Panc1 (cell line): ENCODE results near the gene PRR23A. TPM values are rescaled to one million over a fixed set of nuclear protein-coding genes. Genes with fewer than 3 reads are reported as not detected.

Experiments used
- ATAC-seq: fragments of 200-7000 bp; cut with Tn5 transposase; 2 replicates; pipeline ENCODE4 v1.9.1; 2020; ENCODE audit warnings: mild to moderate bottlenecking, moderate library complexity
- BruUV-seq: library from RNA; stranded (reverse); fragments of 400-500 nt; replicated peaks from 2 replicates; lab custom pipeline; 2021; lab: Mats Ljungman, UMichigan
- CTCF ChIA-PET: fragments of 300-600 bp; sonication (Branson Sonifier 250); formaldehyde crosslinking; loops from one replicate; lab custom pipeline; 2022; ENCODE audit warnings: antibody characterized with exemption; lab: Charles Lee
- POLR2A ChIA-PET: fragments of 300-600 bp; sonication (Branson Sonifier 250); formaldehyde crosslinking; loops from one replicate; lab custom pipeline; 2022; ENCODE audit warnings: antibody characterized with exemption; lab: Charles Lee
- DNase-seq: peaks from one replicate; pipeline ENCODE4 v3.0.0-alpha.2; 2010; ENCODE audit warnings: low read depth, low spot score
- H3K27ac ChIP-seq: 2 replicates; pipeline ENCODE4 v1.5.1; 2011; ENCODE audit warnings: mild to moderate bottlenecking, low read length, inconsistent platforms
- H3K27me3 ChIP-seq: fragments of 200-500 bp; sonication (Bioruptor generic); 2 replicates; pipeline ENCODE4 v1.6.0; 2014; ENCODE audit warnings: low read length, inconsistent platforms; ENCODE audit not compliant: control insufficient read depth, insufficient read depth
- H3K36me3 ChIP-seq: fragments of 200-500 bp; sonication (Bioruptor generic); 2 replicates; pipeline ENCODE4 v1.5.1; 2014; ENCODE audit warnings: inconsistent platforms, mild to moderate bottlenecking, low read length, moderate library complexity; ENCODE audit not compliant: control insufficient read depth, insufficient read depth
- H3K4me1 ChIP-seq: 2 replicates; pipeline ENCODE4 v1.5.1; 2011; ENCODE audit warnings: inconsistent platforms, mild to moderate bottlenecking, low read length, moderate library complexity; ENCODE audit not compliant: control insufficient read depth, insufficient read depth
- H3K4me3 ChIP-seq, 2 experiments: 2 replicates each; pipeline ENCODE4 v1.5.1; 2011 to 2012; ENCODE audit warnings: low read depth in 2 of 2, low read length in 2 of 2, mild to moderate bottlenecking in 2 of 2, inconsistent platforms in 1 of 2, moderate library complexity in 1 of 2
- H3K9me3 ChIP-seq: fragments of 200-500 bp; sonication (Bioruptor generic); 2 replicates; pipeline ENCODE4 v1.5.1; 2014; ENCODE audit warnings: low read depth, mild to moderate bottlenecking, inconsistent platforms, low read length, moderate library complexity; ENCODE audit not compliant: control insufficient read depth, insufficient read depth
- POLR2AphosphoS5 ChIP-seq: IDR thresholded peaks from 2 replicates; pipeline ENCODE4 v1.6.1; 2012; ENCODE audit warnings: mild to moderate bottlenecking, low read depth, low read length, moderate library complexity
- SIN3A ChIP-seq: IDR thresholded peaks from 2 replicates; pipeline ENCODE4 v1.6.1; 2012; ENCODE audit warnings: low read depth, mild to moderate bottlenecking, low read length, moderate library complexity, borderline replicate concordance; ENCODE audit not compliant: insufficient read depth
- TCF7L2 ChIP-seq: IDR thresholded peaks from 2 replicates; pipeline ENCODE4 v1.6.1; 2011; ENCODE audit warnings: mild to moderate bottlenecking, low read depth, low read length, inconsistent platforms
- in situ Hi-C: cut with HindIII; loops from 2 replicates; pipeline ENCODE4 v1.10.0; 2016; ENCODE audit warnings: low sequenced_read_pairs, low pct_unique_long_range_greater_than_20kb
- intact Hi-C: fragments of 100-400 bp; cut with micrococcal nuclease; formaldehyde crosslinking; loops from one replicate; pipeline ENCODE4 v1.10.0; 2022; ENCODE audit not compliant: unreplicated experiment
- total RNA-seq: library from RNA; stranded (reverse); gene quantifications from one replicate; pipeline ENCODE4 v1.2.1, GENCODE V29; 2021; ENCODE audit not compliant: unreplicated experiment
- TF ChIP-seq, protein P1 (sequence below), 2 experiments: IDR thresholded peaks; 2 replicates each; pipeline ENCODE4 v1.6.1; 2011 to 2012; ENCODE audit warnings: low read depth in 2 of 2, control low read depth in 1 of 2, low read length in 1 of 2, mild to moderate bottlenecking in 1 of 2, moderate library complexity in 1 of 2; ENCODE audit not compliant: insufficient read depth in 1 of 2
- TF ChIP-seq, protein P2 (sequence below): fragments of 450-650 bp; IDR thresholded peaks from 2 replicates; pipeline ENCODE4 v1.5.1; 2017; ENCODE audit warnings: mild to moderate bottlenecking

Gene PRR23A
- total RNA-seq, 1 experiment from 2014 or later, result not detected

DNA sequence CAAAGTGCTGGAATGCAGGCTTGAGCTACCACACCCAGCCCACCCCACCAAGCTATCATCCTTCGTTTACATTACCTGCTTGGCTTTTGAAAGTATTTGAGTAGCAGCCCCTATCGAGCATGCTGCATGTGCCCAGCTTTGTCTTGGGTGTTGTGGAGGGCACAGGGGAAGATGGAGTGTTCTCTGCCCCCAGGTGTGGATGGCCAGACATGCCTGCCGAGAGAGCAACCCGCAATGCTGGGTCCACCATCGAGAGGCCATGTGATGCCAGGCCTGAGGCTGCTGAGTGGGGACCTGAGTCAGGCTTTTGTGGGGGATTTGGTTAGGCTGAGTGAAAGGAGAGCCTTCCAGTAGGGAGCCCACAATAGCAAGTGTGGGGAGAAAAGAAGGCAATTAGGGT, 33.1 kb downstream of the PRR23A start:
- Histone ChIP-seq H3K36me3 (no peaks in the 10 kb centered on the region), H3K4me3 (no peak overlapping the region), H3K9me3 (no peaks in the 10 kb centered on the region), H3K27ac (no peak overlapping the region), H3K27me3 (no peaks in the 10 kb centered on the region), H3K4me1 (no peaks in the 10 kb centered on the region)
- TF ChIP-seq TCF7L2 (no peak), SIN3A (no peak), POLR2AphosphoS5 (no peak)
- TF ChIP-seq, protein P1, sequence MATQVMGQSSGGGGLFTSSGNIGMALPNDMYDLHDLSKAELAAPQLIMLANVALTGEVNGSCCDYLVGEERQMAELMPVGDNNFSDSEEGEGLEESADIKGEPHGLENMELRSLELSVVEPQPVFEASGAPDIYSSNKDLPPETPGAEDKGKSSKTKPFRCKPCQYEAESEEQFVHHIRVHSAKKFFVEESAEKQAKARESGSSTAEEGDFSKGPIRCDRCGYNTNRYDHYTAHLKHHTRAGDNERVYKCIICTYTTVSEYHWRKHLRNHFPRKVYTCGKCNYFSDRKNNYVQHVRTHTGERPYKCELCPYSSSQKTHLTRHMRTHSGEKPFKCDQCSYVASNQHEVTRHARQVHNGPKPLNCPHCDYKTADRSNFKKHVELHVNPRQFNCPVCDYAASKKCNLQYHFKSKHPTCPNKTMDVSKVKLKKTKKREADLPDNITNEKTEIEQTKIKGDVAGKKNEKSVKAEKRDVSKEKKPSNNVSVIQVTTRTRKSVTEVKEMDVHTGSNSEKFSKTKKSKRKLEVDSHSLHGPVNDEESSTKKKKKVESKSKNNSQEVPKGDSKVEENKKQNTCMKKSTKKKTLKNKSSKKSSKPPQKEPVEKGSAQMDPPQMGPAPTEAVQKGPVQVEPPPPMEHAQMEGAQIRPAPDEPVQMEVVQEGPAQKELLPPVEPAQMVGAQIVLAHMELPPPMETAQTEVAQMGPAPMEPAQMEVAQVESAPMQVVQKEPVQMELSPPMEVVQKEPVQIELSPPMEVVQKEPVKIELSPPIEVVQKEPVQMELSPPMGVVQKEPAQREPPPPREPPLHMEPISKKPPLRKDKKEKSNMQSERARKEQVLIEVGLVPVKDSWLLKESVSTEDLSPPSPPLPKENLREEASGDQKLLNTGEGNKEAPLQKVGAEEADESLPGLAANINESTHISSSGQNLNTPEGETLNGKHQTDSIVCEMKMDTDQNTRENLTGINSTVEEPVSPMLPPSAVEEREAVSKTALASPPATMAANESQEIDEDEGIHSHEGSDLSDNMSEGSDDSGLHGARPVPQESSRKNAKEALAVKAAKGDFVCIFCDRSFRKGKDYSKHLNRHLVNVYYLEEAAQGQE (IDR thresholded peaks at IDR 0.05; ENCODE audit: insufficient read depth in 1 of 2, low read depth in 2 of 2, low read length in 1 of 2), result no peak
- TF ChIP-seq, protein P2, sequence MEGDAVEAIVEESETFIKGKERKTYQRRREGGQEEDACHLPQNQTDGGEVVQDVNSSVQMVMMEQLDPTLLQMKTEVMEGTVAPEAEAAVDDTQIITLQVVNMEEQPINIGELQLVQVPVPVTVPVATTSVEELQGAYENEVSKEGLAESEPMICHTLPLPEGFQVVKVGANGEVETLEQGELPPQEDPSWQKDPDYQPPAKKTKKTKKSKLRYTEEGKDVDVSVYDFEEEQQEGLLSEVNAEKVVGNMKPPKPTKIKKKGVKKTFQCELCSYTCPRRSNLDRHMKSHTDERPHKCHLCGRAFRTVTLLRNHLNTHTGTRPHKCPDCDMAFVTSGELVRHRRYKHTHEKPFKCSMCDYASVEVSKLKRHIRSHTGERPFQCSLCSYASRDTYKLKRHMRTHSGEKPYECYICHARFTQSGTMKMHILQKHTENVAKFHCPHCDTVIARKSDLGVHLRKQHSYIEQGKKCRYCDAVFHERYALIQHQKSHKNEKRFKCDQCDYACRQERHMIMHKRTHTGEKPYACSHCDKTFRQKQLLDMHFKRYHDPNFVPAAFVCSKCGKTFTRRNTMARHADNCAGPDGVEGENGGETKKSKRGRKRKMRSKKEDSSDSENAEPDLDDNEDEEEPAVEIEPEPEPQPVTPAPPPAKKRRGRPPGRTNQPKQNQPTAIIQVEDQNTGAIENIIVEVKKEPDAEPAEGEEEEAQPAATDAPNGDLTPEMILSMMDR, result no peak
- CTCF ChIA-PET, result interaction anchor here (1.2 kb wide), 1 partner anchor 49 kb away, joined by 6 read pairs; no protein-coding TSS in a partner anchor
- no peak for DNase-seq
- ATAC-seq, result no peak
- BruUV-seq, result no TSS peak
- POLR2A ChIA-PET, result no interaction called here
- intact Hi-C loops, result no loop called here
- in situ Hi-C loops, result no loop called here

DNA sequence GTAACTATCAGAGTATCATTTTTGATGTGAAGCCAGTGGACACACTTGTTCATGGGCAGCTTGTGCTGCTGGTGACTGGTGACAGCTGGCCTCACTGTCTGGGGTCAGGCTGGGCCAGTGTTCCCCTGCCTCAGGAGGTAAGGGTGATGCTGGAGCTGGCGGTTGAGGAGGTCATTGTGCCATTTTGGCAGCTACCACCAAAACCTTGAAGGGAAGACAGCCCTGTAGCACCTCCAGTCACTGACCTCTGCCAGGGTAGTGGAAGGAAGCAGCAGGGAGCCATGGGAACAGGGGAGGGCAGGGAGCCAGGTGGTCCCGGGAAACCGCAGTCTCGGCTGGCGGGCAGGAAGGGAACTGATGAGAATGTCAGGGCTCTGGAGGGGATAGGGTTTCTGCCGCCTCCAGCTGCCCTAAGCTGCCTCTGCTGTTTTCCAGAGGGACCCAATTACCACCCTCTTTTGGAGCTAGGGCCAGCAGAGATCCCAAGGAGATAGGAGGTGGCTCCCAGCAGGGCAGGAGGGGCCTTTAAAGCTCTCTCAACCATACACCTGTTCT, 34.2 kb downstream of the PRR23A start:
- no peak for DNase-seq
- Histone ChIP-seq H3K4me1 (no peaks in the 10 kb centered on the region), H3K9me3 (no peaks in the 10 kb centered on the region), H3K4me3 (no peak overlapping the region), H3K36me3 (no peaks in the 10 kb centered on the region), H3K27me3 (no peaks in the 10 kb centered on the region), H3K27ac (no peak overlapping the region)
- in situ Hi-C loops, result no loop called here
- intact Hi-C loops, result no loop called here
- POLR2A ChIA-PET, result interaction anchor here (0.7 kb wide), 1 partner anchor 15 kb away, joined by 3 read pairs; no protein-coding TSS in a partner anchor
- TF ChIP-seq POLR2AphosphoS5, result no peak
- TF ChIP-seq, protein P1 (IDR thresholded peaks at IDR 0.05; ENCODE audit: insufficient read depth in 1 of 2, low read depth in 2 of 2, low read length in 1 of 2), result no peak
- TF ChIP-seq TCF7L2, result no peak
- TF ChIP-seq, protein P2, result no peak
- TF ChIP-seq SIN3A, result no peak
- peak; percentile 36; the same call in 1 of the 2 replicates for ATAC-seq
- no TSS peak for BruUV-seq
- CTCF ChIA-PET, result interaction anchor here (1.2 kb wide), 1 partner anchor 48 kb away, joined by 6 read pairs; no protein-coding TSS in a partner anchor
